Vagina (tissue), 2 donors: ENCODE data around the gene ARHGAP6. TPM values are rescaled to one million over a fixed set of nuclear protein-coding genes. Genes with fewer than 3 reads are reported as not detected.

Experiments
- DNase-seq, 2 donors: peaks; one replicate each; pipeline ENCODE4 v3.0.0-alpha.2; 2017; ENCODE audit errors: extremely low spot score in 2 of 2
- H3K27ac ChIP-seq: fragments of 200-600 bp; sonication (generic); one replicate; pipeline ENCODE4 v1.5.1; 2019
- H3K27me3 ChIP-seq: fragments of 200-600 bp; sonication (generic); one replicate; pipeline ENCODE4 v1.5.1; 2019
- H3K36me3 ChIP-seq, 2 donors: fragments of 200-600 bp; sonication (generic); one replicate each; pipeline ENCODE4 v1.5.1; 2017 to 2019
- H3K4me1 ChIP-seq: fragments of 200-600 bp; sonication (generic); one replicate; pipeline ENCODE4 v1.5.1; 2019
- H3K4me3 ChIP-seq, 2 donors: fragments of 200-600 bp; sonication (generic); 1 replicate in 1 of 2; 2 replicates in 1 of 2; pipeline ENCODE4 v1.5.1; 2016 to 2019
- H3K9me3 ChIP-seq: fragments of 200-600 bp; sonication (generic); one replicate; pipeline ENCODE4 v1.5.1; 2019
- POLR2A ChIP-seq, 2 donors: fragments of 450-650 bp; IDR thresholded peaks; one replicate each; pipeline ENCODE4 v1.6.1; 2017; ENCODE audit warnings: antibody characterized with exemption in 2 of 2, mild to moderate bottlenecking in 2 of 2, moderate library complexity in 2 of 2
- POLR2AphosphoS5 ChIP-seq, 2 donors: sonication (generic); formaldehyde crosslinking; IDR thresholded peaks; one replicate each; pipeline ENCODE4 v1.9.0; 2017; ENCODE audit warnings: antibody characterized with exemption in 2 of 2, mild to moderate bottlenecking in 2 of 2, low read depth in 1 of 2; ENCODE audit not compliant: insufficient read depth in 1 of 2
- intact Hi-C: fragments of 100-400 bp; cut with DNase I; formaldehyde crosslinking; loops from one replicate; pipeline ENCODE4 v1.15.1; 2023
- total RNA-seq: library from RNA; depleted of rRNA; stranded (reverse); fragments of >200 nt; gene quantifications from one replicate; pipeline ENCODE4 v1.2.3, GENCODE V29; 2016
- TF ChIP-seq, protein P1 (sequence below), 3 experiments: fragments of 450-650 bp in 2 of 3; fragments of 200-600 bp in 1 of 3; sonication (generic) in 1 of 3; IDR thresholded peaks; one replicate each; pipeline ENCODE4 v1.5.1; 2017 to 2019; ENCODE audit warnings: antibody characterized with exemption in 3 of 3, mild to moderate bottlenecking in 2 of 3, moderate library complexity in 2 of 3

Gene ARHGAP6, protein sequence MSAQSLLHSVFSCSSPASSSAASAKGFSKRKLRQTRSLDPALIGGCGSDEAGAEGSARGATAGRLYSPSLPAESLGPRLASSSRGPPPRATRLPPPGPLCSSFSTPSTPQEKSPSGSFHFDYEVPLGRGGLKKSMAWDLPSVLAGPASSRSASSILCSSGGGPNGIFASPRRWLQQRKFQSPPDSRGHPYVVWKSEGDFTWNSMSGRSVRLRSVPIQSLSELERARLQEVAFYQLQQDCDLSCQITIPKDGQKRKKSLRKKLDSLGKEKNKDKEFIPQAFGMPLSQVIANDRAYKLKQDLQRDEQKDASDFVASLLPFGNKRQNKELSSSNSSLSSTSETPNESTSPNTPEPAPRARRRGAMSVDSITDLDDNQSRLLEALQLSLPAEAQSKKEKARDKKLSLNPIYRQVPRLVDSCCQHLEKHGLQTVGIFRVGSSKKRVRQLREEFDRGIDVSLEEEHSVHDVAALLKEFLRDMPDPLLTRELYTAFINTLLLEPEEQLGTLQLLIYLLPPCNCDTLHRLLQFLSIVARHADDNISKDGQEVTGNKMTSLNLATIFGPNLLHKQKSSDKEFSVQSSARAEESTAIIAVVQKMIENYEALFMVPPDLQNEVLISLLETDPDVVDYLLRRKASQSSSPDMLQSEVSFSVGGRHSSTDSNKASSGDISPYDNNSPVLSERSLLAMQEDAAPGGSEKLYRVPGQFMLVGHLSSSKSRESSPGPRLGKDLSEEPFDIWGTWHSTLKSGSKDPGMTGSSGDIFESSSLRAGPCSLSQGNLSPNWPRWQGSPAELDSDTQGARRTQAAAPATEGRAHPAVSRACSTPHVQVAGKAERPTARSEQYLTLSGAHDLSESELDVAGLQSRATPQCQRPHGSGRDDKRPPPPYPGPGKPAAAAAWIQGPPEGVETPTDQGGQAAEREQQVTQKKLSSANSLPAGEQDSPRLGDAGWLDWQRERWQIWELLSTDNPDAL (N-terminal part only)
- total RNA-seq = 15.7 TPM

DNA sequence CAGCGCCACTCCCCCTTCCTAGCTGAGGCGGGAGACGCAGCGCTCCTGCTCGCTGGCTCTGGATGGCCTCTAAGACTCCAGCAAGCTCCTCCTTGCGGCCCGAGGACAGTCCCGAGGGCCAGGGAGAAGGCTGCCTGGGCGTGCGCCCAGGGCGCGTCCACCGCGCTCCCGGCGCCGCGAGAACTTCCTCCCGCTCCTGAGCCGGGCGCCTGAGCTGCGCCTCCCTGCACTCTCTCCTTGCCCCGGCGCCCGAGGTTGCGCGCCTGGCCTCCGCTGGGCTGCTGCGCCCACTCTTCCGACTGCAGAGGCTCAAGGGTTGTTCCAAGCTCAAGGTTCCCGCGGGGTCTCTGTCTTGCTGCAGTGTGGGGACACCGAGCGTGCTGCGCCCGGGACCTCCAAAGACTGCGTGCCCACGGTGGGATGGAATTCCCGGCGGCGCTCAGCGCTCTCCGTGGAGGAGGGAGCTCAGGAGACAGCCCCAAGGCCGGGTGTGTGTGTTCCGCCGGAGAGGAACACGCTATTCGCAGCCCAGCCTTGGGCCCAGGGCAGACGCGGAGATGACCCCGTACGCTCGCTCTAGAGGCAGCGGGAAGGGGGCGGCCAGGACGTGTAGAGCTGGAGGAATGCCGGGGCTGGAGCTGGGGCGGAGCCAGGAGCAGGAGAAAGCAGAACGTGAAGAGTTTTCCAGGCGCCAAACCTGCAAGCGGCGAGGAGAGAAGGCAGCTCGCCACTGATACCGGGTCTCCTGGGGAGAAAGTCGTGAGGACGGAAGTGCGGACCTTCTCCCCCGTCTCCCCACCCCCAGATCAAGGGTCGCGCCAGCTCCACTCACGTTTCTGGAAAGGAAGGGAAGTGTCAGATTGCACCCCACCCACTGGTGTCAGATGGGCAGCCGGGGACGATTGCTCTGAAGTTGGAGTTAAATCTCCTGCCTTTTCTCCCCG lies at the start of gene ARHGAP6:
TSS of gene ARHGAP6 (minus strand) at position 753 of the 944 bp plus-strand sequence. CDS start 1,092 bp downstream, outside the sequence.
- Histone ChIP-seq H3K4me1 (no peaks in the 10 kb centered on the region), H3K9me3 (no peaks in the 10 kb centered on the region), H3K27ac (peak within 1 kb of the TSS; percentile 76), H3K4me3 (peak within 1 kb of the TSS; percentile 42 to 47), H3K27me3 (no peaks in the 10 kb centered on the region), H3K36me3 (no peaks in the 10 kb centered on the region)
- intact Hi-C loops = no loop called here
- TF ChIP-seq, protein P1, sequence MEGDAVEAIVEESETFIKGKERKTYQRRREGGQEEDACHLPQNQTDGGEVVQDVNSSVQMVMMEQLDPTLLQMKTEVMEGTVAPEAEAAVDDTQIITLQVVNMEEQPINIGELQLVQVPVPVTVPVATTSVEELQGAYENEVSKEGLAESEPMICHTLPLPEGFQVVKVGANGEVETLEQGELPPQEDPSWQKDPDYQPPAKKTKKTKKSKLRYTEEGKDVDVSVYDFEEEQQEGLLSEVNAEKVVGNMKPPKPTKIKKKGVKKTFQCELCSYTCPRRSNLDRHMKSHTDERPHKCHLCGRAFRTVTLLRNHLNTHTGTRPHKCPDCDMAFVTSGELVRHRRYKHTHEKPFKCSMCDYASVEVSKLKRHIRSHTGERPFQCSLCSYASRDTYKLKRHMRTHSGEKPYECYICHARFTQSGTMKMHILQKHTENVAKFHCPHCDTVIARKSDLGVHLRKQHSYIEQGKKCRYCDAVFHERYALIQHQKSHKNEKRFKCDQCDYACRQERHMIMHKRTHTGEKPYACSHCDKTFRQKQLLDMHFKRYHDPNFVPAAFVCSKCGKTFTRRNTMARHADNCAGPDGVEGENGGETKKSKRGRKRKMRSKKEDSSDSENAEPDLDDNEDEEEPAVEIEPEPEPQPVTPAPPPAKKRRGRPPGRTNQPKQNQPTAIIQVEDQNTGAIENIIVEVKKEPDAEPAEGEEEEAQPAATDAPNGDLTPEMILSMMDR (IDR thresholded peaks at IDR 0.05) = no peak
- peak in 1 of 2 donors; percentile 26 for TF ChIP-seq POLR2AphosphoS5 (IDR thresholded peaks at IDR 0.05; ENCODE audit: insufficient read depth in 1 of 2, low read depth in 1 of 2)
- no peak for DNase-seq

DNA sequence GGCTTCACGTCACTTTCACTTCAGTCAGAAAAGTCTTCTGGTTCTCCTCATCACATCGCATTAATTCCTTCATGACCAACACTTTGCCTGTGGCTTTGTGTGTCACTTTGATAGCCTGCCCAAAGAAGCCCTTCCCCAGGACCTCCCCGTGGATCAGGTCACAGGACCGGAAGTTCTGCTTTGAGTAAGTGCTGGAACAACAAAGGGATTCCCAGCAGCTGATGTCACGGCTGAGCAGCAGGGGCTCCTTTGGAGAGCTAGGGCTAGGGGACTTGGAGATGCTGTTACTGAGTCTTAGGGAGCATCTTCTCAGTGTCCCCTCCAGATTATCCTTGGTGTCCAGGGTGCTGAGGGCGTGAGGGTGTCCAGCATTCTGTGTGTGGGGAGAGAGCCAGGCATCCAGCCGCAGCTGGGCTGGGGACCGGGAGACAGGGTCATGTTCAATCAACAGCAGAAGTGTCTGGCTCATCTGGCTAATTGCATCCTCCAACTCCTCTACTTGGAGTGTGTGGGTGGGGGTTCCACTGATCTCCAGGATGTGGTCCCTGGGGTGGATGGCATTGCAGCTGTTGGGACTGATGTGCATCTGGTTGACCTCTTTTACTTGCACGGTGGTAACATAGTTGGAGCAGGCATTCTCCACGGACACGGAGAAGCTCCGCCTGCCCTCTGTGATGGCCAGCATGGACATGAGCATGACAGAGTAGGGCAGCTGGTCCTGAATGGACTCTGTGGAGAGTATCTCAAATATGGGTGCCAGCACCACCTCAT lies 39.2 kb upstream of the ARHGAP6 start:
- Histone ChIP-seq H3K36me3 (no peaks in the 10 kb centered on the region), H3K27ac (no peak overlapping the region), H3K9me3 (no peaks in the 10 kb centered on the region), H3K4me3 (no peak overlapping the region), H3K4me1 (no peaks in the 10 kb centered on the region), H3K27me3 (no peaks in the 10 kb centered on the region)
- TF ChIP-seq, protein P1 (IDR thresholded peaks at IDR 0.05) = no peak
- TF ChIP-seq POLR2A (IDR thresholded peaks at IDR 0.05) = no peak
- TF ChIP-seq POLR2AphosphoS5 (IDR thresholded peaks at IDR 0.05; ENCODE audit: insufficient read depth in 1 of 2, low read depth in 1 of 2) = no peak
- intact Hi-C loops = no loop called here
- DNase-seq = no peak

DNA sequence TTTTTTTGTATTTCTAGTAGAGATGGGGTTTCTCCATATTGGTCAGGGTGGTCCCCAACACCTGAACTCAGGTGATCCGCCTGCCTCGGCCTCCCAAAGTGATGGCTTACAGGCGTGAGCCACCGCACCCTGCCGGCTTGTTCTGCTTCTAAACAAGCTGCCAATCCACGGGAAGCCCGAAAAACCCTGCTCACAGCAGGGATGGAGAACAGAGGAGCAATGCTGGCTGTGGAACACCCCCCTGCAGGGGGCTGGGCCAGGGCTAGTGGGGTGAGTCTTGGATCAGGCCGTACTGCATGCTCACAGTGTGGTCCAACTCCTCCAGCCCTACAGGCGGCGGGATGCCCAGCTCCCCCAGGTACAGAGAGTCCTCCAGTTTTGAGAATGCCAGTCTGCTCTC lies 38.1 kb upstream of the ARHGAP6 start:
- intact Hi-C loops = no loop called here
- TF ChIP-seq POLR2AphosphoS5 (IDR thresholded peaks at IDR 0.05; ENCODE audit: insufficient read depth in 1 of 2, low read depth in 1 of 2) (no peak), POLR2A (IDR thresholded peaks at IDR 0.05) (no peak)
- TF ChIP-seq, protein P1 (IDR thresholded peaks at IDR 0.05) = no peak
- Histone ChIP-seq H3K4me3 (no peak overlapping the region), H3K27ac (no peak overlapping the region), H3K36me3 (no peaks in the 10 kb centered on the region), H3K27me3 (no peaks in the 10 kb centered on the region), H3K4me1 (no peaks in the 10 kb centered on the region), H3K9me3 (no peaks in the 10 kb centered on the region)
- DNase-seq = no peak

DNA sequence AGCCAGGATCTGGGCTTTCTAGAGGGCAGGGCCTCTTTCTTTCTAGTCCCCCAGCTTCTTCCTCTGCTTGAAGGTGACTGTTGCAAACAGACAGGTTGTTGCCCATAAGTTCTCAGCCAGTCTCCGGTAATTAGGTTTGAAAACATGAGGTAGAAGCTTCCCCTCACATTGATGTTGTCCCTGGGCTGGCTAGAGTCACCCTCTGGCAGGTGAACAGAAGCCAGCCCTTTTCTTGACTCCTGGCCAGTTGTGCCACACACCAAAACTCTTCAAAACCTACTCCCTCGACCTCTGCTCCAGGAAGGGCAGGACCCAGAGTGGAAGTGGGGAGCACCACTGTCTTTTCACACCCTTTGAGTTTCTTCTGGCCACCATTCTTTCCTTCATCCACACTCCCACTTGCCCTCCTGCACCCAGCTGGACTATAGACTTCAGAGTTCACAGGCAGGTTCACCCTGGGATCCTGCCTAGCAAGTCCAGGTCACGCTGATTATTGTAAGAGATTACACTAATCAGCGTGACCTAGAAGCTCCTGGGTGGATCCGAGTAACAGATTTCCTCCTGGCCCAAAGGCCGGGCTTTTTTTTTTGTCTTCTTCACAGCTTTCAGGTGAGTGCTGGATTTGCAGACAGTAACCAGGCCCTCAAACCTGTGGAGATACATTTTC lies 37.4 kb upstream of the ARHGAP6 start:
- Histone ChIP-seq H3K27me3 (no peaks in the 10 kb centered on the region), H3K36me3 (no peaks in the 10 kb centered on the region), H3K4me3 (no peak overlapping the region), H3K9me3 (no peaks in the 10 kb centered on the region), H3K4me1 (no peaks in the 10 kb centered on the region), H3K27ac (no peak overlapping the region)
- intact Hi-C loops = no loop called here
- TF ChIP-seq, protein P1 (IDR thresholded peaks at IDR 0.05) = no peak
- TF ChIP-seq POLR2A (IDR thresholded peaks at IDR 0.05) = no peak
- no peak for TF ChIP-seq POLR2AphosphoS5 (IDR thresholded peaks at IDR 0.05; ENCODE audit: insufficient read depth in 1 of 2, low read depth in 1 of 2)
- DNase-seq = no peak
